K562 (cell line): Measurements from ENCODE around the gene CGA. TPM values are rescaled to one million over a fixed set of nuclear protein-coding genes. Genes with fewer than 3 reads are reported as not detected.

Experiments
- ATAC-seq: fragments of 200-7000 bp; cut with Tn5 transposase; 3 replicates; pipeline ENCODE4 v1.9.1; 2020; ENCODE audit warnings: moderate library complexity
- BruUV-seq: library from RNA; stranded (reverse); fragments of 400-500 nt; replicated peaks from 2 replicates; lab custom pipeline; 2021; lab: Mats Ljungman, UMichigan
- CTCF ChIA-PET: fragments of 300-600 bp; formaldehyde crosslinking; extraction: SDS; loops from one replicate; lab custom pipeline; 2021; ENCODE audit warnings: low intra/inter-chr PET ratio; lab: Yijun Ruan, JAX
- POLR2A ChIA-PET: fragments of 300-600, 350-650 bp; sonication (Branson Sonifier 250); formaldehyde crosslinking; extraction: SDS; loops from one replicate; lab custom pipeline; 2021; ENCODE audit warnings: antibody characterized with exemption, inconsistent platforms; lab: Yijun Ruan, JAX
- DNase-seq, 4 experiments: peaks; one replicate each; pipeline versions ENCODE4 v3.0.0 to v3.0.0-alpha.2; 2011 to 2018; ENCODE audit warnings: low spot score in 3 of 4, mixed read lengths in 3 of 4; ENCODE audit errors: extremely low read depth in 1 of 4
- FAIRE-seq: peaks from 2 replicates; lab custom pipeline; 2011; peaks lifted over from hg19 to GRCh38; lab: Jason Lieb, UNC
- H2AFZ ChIP-seq: 2 replicates; pipeline ENCODE4 v1.6.0; 2011; ENCODE audit warnings: low read depth, low read length, control low read depth, inconsistent platforms
- H3K27ac ChIP-seq: fragments of 200-600 bp; 3 replicates; pipeline ENCODE4 v1.8.0; 2011; ENCODE audit warnings: low read depth, mild to moderate bottlenecking, control low read depth, inconsistent platforms, low read length, moderate library complexity, mixed read lengths; ENCODE audit errors: extremely low read depth
- H3K27me3 ChIP-seq, 2 experiments: fragments of 300-600 bp in 1 of 2; 2 replicates in 1 of 2; 3 replicates in 1 of 2; pipeline versions ENCODE4 v1.6.0 to v1.8.0; 2011; ENCODE audit warnings: inconsistent platforms in 2 of 2, low read length in 2 of 2, mild to moderate bottlenecking in 1 of 2, mixed read lengths in 1 of 2, moderate library complexity in 1 of 2; ENCODE audit not compliant: control insufficient read depth in 2 of 2, insufficient read depth in 2 of 2
- H3K36me3 ChIP-seq: fragments of 300-600 bp; 3 replicates; pipeline ENCODE4 v1.8.0; 2011; ENCODE audit warnings: mild to moderate bottlenecking, low read length, inconsistent platforms; ENCODE audit not compliant: control insufficient read depth, insufficient read depth
- H3K4me1 ChIP-seq, 2 experiments: fragments of 200-600 bp in 1 of 2; replicated peaks in 1 of 2; 2 replicates in 1 of 2; 3 replicates in 1 of 2; pipeline versions ENCODE4 v1.5.1 to v1.8.0; 2011; ENCODE audit warnings: inconsistent platforms in 2 of 2, low read length in 2 of 2, mild to moderate bottlenecking in 1 of 2, mixed read lengths in 1 of 2, moderate library complexity in 1 of 2; ENCODE audit not compliant: control insufficient read depth in 2 of 2, insufficient read depth in 2 of 2
- H3K4me2 ChIP-seq: 2 replicates; pipeline ENCODE4 v1.6.1; 2011; ENCODE audit warnings: low read length, control low read depth, inconsistent platforms, mixed read lengths; ENCODE audit not compliant: insufficient read depth
- H3K4me3 ChIP-seq: fragments of 200-600 bp; sonication (generic), shearing (Covaris generic); 2 replicates; pipeline ENCODE4 v1.5.1; 2016; ENCODE audit warnings: control low read depth, inconsistent platforms
- H3K79me2 ChIP-seq: fragments of 200-600 bp; 3 replicates; pipeline ENCODE4 v1.8.0; 2011; ENCODE audit warnings: low read length, inconsistent platforms; ENCODE audit not compliant: control insufficient read depth, insufficient read depth
- H3K9ac ChIP-seq, 2 experiments: 2 replicates each; pipeline versions ENCODE4 v1.6.0 to v1.6.1; 2011; ENCODE audit warnings: low read depth in 2 of 2, low read length in 2 of 2, control low read depth in 1 of 2, inconsistent platforms in 1 of 2, mild to moderate bottlenecking in 1 of 2, mixed read lengths in 1 of 2; ENCODE audit not compliant: insufficient read depth in 1 of 2
- H3K9me1 ChIP-seq: one replicate; pipeline ENCODE4 v1.6.0; 2011; ENCODE audit warnings: inconsistent platforms, mild to moderate bottlenecking, low read length, moderate library complexity; ENCODE audit not compliant: control insufficient read depth, insufficient read depth
- H3K9me3 ChIP-seq: replicated peaks from 2 replicates; pipeline ENCODE4 v1.5.1; 2011; ENCODE audit warnings: low read depth, low read length, inconsistent platforms; ENCODE audit not compliant: control insufficient read depth, insufficient read depth
- H4K20me1 ChIP-seq: replicated peaks from 2 replicates; pipeline ENCODE4 v1.6.1; 2011; ENCODE audit warnings: low read length, inconsistent platforms, mixed read lengths; ENCODE audit not compliant: control insufficient read depth, insufficient read depth
- ARHGAP35 ChIP-seq: fragments of 450-650 bp; IDR thresholded peaks from 2 replicates; pipeline ENCODE4 v1.6.1; 2018; ENCODE audit not compliant: partially characterized antibody
- C11orf30 ChIP-seq: fragments of 450-650 bp; IDR thresholded peaks from 2 replicates; pipeline ENCODE4 v1.6.1; 2016; ENCODE audit warnings: low read depth, mild to moderate bottlenecking
- FOXJ3 ChIP-seq: sonication (generic); formaldehyde crosslinking; IDR thresholded peaks from 2 replicates; pipeline ENCODE4 v1.4.0; 2020; ENCODE audit warnings: mild to moderate bottlenecking, missing genetic modification reagents
- FOXP4 ChIP-seq: sonication (generic); formaldehyde crosslinking; IDR thresholded peaks from 2 replicates; pipeline ENCODE4 v1.8.0; 2022; ENCODE audit warnings: mild to moderate bottlenecking, missing genetic modification reagents, borderline replicate concordance
- HMG20B ChIP-seq: fragments of 250-450 bp; sonication (Bioruptor Pico); IDR thresholded peaks from 2 replicates; pipeline ENCODE4 v1.5.0; 2021; ENCODE audit warnings: mild to moderate bottlenecking
- HNRNPUL1 ChIP-seq: fragments of 200-400 bp; formaldehyde crosslinking; IDR thresholded peaks from 2 replicates; pipeline ENCODE4 v1.6.1; 2017; ENCODE audit warnings: low read length
- NBN ChIP-seq: fragments of 450-650 bp; IDR thresholded peaks from 2 replicates; pipeline ENCODE4 v1.6.1; 2016; ENCODE audit warnings: low read depth, mild to moderate bottlenecking
- RAD21 ChIP-seq, 2 experiments: fragments of 250-450 bp in 1 of 2; fragments of 450-650 bp in 1 of 2; sonication (Bioruptor Pico) in 1 of 2; formaldehyde crosslinking in 1 of 2; IDR thresholded peaks in 1 of 2; conservative IDR thresholded peaks in 1 of 2; 2 replicates each; pipeline versions ENCODE4 v1.4.0 to v1.8.0; 2020 to 2022; ENCODE audit warnings: mild to moderate bottlenecking in 2 of 2, moderate library complexity in 1 of 2
- RERE ChIP-seq: sonication (generic); formaldehyde crosslinking; IDR thresholded peaks from 2 replicates; pipeline ENCODE4 v1.8.0; 2023; ENCODE audit warnings: missing genetic modification reagents, mild to moderate bottlenecking, borderline replicate concordance
- SMC3 ChIP-seq: conservative IDR thresholded peaks from 2 replicates; pipeline ENCODE4 v1.6.1; 2011; ENCODE audit warnings: low read depth, low read length, improper control_type of control experiment; ENCODE audit not compliant: insufficient read depth
- ZNF316 ChIP-seq: fragments of 450-650 bp; IDR thresholded peaks from 2 replicates; pipeline ENCODE4 v1.6.1; 2016
- ZNF695 ChIP-seq: fragments of 450-650 bp; formaldehyde crosslinking; IDR thresholded peaks from 2 replicates; pipeline ENCODE4 v1.4.0; 2020; ENCODE audit warnings: mild to moderate bottlenecking, moderate library complexity
- WGBS: fragments of 100-300 bp; shearing (Covaris generic); methylation state at CpG from one replicate; pipeline ENCODE4 v1.1.6; 2016; ENCODE audit warnings: low coverage, mixed read lengths; ENCODE audit not compliant: insufficient coverage; ENCODE audit errors: missing lambda C conversion rate; 5-methylcytosine and 5-hydroxymethylcytosine counted together
- in situ Hi-C: fragments of 300-500 bp; cut with MboI; formaldehyde crosslinking; loops from 4 replicates; pipeline ENCODE4 v1.15.0; 2018; ENCODE audit warnings: inconsistent platforms, mixed read lengths
- intact Hi-C: fragments of 100-400 bp; cut with micrococcal nuclease; formaldehyde crosslinking; loops from 2 replicates; pipeline ENCODE4 v1.14.2; 2022
- polyA plus RNA-seq, 8 experiments: library from polyadenylated mRNA; depleted of rRNA in 4 of 8; stranded (reverse) in 5 of 8; unstranded in 3 of 8; fragments of >200 nt; fragmentation: Nextera tagmentation in 2 of 8; fragmentation: Illumina TruSeq in 1 of 8; extraction: Ambion mirVana in 2 of 8; extraction: Trizol in 1 of 8; gene quantifications; 2 replicates each; pipeline versions ENCODE4 v1.2.1 to v1.2.3, GENCODE V29; 2011 to 2014; ENCODE audit warnings: inconsistent platforms in 1 of 8, missing spikeins in 1 of 8
- total RNA-seq, 7 experiments: library from RNA; depleted of rRNA in 6 of 7; stranded (reverse); fragments of >200 nt in 6 of 7; fragmentation: Illumina TruSeq in 2 of 7; extraction: Trizol in 2 of 7; gene quantifications; 2 replicates each; pipeline versions ENCODE4 v1.2.1 to v1.2.3, GENCODE V29; 2011 to 2021; ENCODE audit warnings: low replicate concordance in 1 of 7
- TF ChIP-seq, protein P1 (sequence below), 3 experiments: IDR thresholded peaks in 2 of 3; conservative IDR thresholded peaks in 1 of 3; 2 replicates each; pipeline ENCODE4 v1.5.1; 2011 to 2012; ENCODE audit warnings: low read length in 3 of 3, mild to moderate bottlenecking in 3 of 3, control low read depth in 2 of 3, improper control_type of control experiment in 1 of 3, inconsistent platforms in 1 of 3, low read depth in 1 of 3, mixed read lengths in 1 of 3, moderate library complexity in 1 of 3; ENCODE audit not compliant: insufficient read depth in 2 of 3

CGA gene
- total and polyA plus RNA-seq, 9 of the 15 experiments (the other 6 are each of a cell fraction or from before 2014, with no cell fraction given): 0.13 to 0.24 TPM; not detected in 7

DNA sequence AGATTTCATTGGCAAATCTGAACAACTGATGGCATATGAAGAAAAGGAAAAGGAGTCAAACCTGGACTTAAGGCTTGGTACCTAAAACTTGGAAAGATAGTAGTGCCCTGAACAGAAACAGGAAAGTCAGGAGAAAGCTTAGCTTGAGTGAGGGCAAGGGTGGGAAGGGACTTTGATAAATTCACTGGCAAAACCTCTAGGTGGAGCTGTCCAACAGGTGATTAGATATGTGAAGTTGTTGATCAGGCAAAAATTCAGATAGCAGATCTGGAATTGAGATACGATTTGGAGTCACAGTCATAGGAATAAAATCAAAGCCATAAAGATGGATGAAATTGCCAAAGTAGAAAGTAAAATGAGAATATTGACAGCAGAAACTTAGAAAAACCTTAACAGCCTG lies 44.3 kb upstream of the CGA start:
- Histone ChIP-seq H3K79me2 (no peaks in the 10 kb centered on the region), H4K20me1 (no peaks in the 10 kb centered on the region), H3K4me2 (no peak overlapping the region), H3K27me3 (no peaks in the 10 kb centered on the region), H3K27ac (no peak overlapping the region), H3K4me1 (no peaks in the 10 kb centered on the region), H3K9me1 (no peaks in the 10 kb centered on the region), H3K9ac (no peak overlapping the region), H3K36me3 (no peaks in the 10 kb centered on the region), H2AFZ (no peak overlapping the region), H3K4me3 (no peak overlapping the region), H3K9me3 (no peaks in the 10 kb centered on the region; the same call in 1 of the 2 replicates)
- peak; percentile 70; the same call in 2 of the 3 replicates for ATAC-seq
- intact Hi-C loops: loop anchor here (1.0 to 5.0 kb wide), 3 partner anchors 98 to 252 kb away; no protein-coding TSS in a partner anchor
- peak; percentile 12 to 45 (median 24) for DNase-seq
- POLR2A ChIA-PET: no interaction called here
- in situ Hi-C loops: no loop called here
- WGBS: 0% methylated on average over 1 of the region's 1 CpG
- peak; percentile 80 for FAIRE-seq
- CTCF ChIA-PET: interaction anchor here (0.7 to 1.5 kb wide), 3 partner anchors 98 to 253 kb away, joined by 3 to 5 read pairs (median 3); no protein-coding TSS in a partner anchor
- BruUV-seq: no TSS peak
- no peak for TF ChIP-seq ARHGAP35
- no peak for TF ChIP-seq NBN
- TF ChIP-seq FOXP4 (CRISPR knock-in tag): no peak
- no peak for TF ChIP-seq HMG20B (CRISPR knock-in tag)
- peak; percentile 38; the same call in 1 of the 2 replicates for TF ChIP-seq SMC3
- TF ChIP-seq ZNF316: peak; percentile 53
- no peak for TF ChIP-seq HNRNPUL1
- TF ChIP-seq ZNF695: no peak
- TF ChIP-seq C11orf30: peak; percentile 62
- no peak for TF ChIP-seq RERE
- TF ChIP-seq FOXJ3 (CRISPR knock-in tag): no peak
- TF ChIP-seq, protein P1, sequence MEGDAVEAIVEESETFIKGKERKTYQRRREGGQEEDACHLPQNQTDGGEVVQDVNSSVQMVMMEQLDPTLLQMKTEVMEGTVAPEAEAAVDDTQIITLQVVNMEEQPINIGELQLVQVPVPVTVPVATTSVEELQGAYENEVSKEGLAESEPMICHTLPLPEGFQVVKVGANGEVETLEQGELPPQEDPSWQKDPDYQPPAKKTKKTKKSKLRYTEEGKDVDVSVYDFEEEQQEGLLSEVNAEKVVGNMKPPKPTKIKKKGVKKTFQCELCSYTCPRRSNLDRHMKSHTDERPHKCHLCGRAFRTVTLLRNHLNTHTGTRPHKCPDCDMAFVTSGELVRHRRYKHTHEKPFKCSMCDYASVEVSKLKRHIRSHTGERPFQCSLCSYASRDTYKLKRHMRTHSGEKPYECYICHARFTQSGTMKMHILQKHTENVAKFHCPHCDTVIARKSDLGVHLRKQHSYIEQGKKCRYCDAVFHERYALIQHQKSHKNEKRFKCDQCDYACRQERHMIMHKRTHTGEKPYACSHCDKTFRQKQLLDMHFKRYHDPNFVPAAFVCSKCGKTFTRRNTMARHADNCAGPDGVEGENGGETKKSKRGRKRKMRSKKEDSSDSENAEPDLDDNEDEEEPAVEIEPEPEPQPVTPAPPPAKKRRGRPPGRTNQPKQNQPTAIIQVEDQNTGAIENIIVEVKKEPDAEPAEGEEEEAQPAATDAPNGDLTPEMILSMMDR (IDR thresholded peaks at IDR 0.05 in 2 of 3, conservative IDR thresholded peaks at IDR 0.05 in 1 of 3; ENCODE audit: insufficient read depth in 2 of 3, low read depth in 1 of 3, low read length in 3 of 3): peak; percentile 38 to 67 (median 64); a peak in 5 of 6 replicates
- peak; percentile 34 to 75 for TF ChIP-seq RAD21 (CRISPR knock-in tag; conservative IDR thresholded peaks at IDR 0.05 in 1 of 2, IDR thresholded peaks at IDR 0.05 in 1 of 2)
